Parathyroid adenoma (tissue), 2 donors: ENCODE measurements around the gene CCDC178.

Source experiments
- H2AFZ ChIP-seq: fragments of 300-600 bp; sonication (generic); one replicate; pipeline ENCODE4 v1.7.0; 2017; ENCODE audit warnings: antibody characterized with exemption, mild to moderate bottlenecking
- H3K27ac ChIP-seq: fragments of 300-600 bp; sonication (generic); one replicate; pipeline ENCODE4 v1.7.0; 2017
- H3K27me3 ChIP-seq: fragments of 300-600 bp; sonication (generic); one replicate; pipeline ENCODE4 v1.7.0; 2017; ENCODE audit warnings: low read length; ENCODE audit not compliant: control insufficient read depth, insufficient read depth
- H3K36me3 ChIP-seq: fragments of 300-600 bp; sonication (generic); one replicate; pipeline ENCODE4 v1.7.0; 2017; ENCODE audit warnings: low read length; ENCODE audit not compliant: control insufficient read depth, insufficient read depth
- H3K4me1 ChIP-seq: fragments of 300-600 bp; sonication (generic); one replicate; pipeline ENCODE4 v1.7.0; 2017; ENCODE audit warnings: control low read depth
- H3K4me2 ChIP-seq: fragments of 300-600 bp; sonication (generic); one replicate; pipeline ENCODE4 v1.7.0; 2017; ENCODE audit warnings: low read length
- H3K4me3 ChIP-seq: fragments of 300-600 bp; sonication (generic); one replicate; pipeline ENCODE4 v1.7.0; 2017; ENCODE audit warnings: low read depth, low read length
- H3K79me2 ChIP-seq: fragments of 300-600 bp; sonication (generic); one replicate; pipeline ENCODE4 v1.7.0; 2017; ENCODE audit warnings: control low read depth
- H3K9ac ChIP-seq: fragments of 300-600 bp; sonication (generic); one replicate; pipeline ENCODE4 v1.7.0; 2017; ENCODE audit warnings: mild to moderate bottlenecking
- H3K9me3 ChIP-seq: fragments of 300-600 bp; sonication (generic); one replicate; pipeline ENCODE4 v1.7.0; 2017; ENCODE audit warnings: low read length; ENCODE audit not compliant: control insufficient read depth
- CTCF ChIP-seq: fragments of 300-600 bp; sonication (generic); IDR thresholded peaks from one replicate; pipeline ENCODE4 v1.7.0; 2017; ENCODE audit warnings: antibody characterized with exemption, mild to moderate bottlenecking
- donor health status: primary hyperparathyroidism.

CCDC178 gene

GRCh38 chr18:33469699-33470098 is 29.2 kb upstream of the CCDC178 start:
- no peak overlapping the region for H3K9ac ChIP-seq
- H2AFZ ChIP-seq: no peak overlapping the region
- H3K79me2 ChIP-seq: no peaks in the 10 kb centered on the region
- no peaks in the 10 kb centered on the region for H3K9me3 ChIP-seq
- no peaks in the 10 kb centered on the region for H3K27me3 ChIP-seq
- H3K4me1 ChIP-seq: no peaks in the 10 kb centered on the region
- H3K4me3 ChIP-seq: no peak overlapping the region
- H3K27ac ChIP-seq: no peak overlapping the region
- H3K36me3 ChIP-seq: no peaks in the 10 kb centered on the region
- no peak for TF ChIP-seq CTCF
- H3K4me2 ChIP-seq: no peak overlapping the region

- H3K4me2 ChIP-seq: no peak overlapping the region
- no peaks in the 10 kb centered on the region for H3K79me2 ChIP-seq
- H3K27me3 ChIP-seq: no peaks in the 10 kb centered on the region
- no peak overlapping the region for H3K4me3 ChIP-seq
- H3K4me1 ChIP-seq: no peaks in the 10 kb centered on the region
- H3K9me3 ChIP-seq: no peaks in the 10 kb centered on the region
- H3K36me3 ChIP-seq: no peaks in the 10 kb centered on the region
- H3K9ac ChIP-seq: no peak overlapping the region
- H2AFZ ChIP-seq: no peak overlapping the region
- TF ChIP-seq CTCF: no peak
- no peak overlapping the region for H3K27ac ChIP-seq
These were observed 27.0 kb upstream of the CCDC178 start for GRCh38 chr18:33467531-33467930.

GRCh38 chr18:33466822-33467221 is 26.3 kb upstream of the CCDC178 start:
- Histone ChIP-seq H3K36me3 (no peaks in the 10 kb centered on the region), H3K27ac (no peak overlapping the region), H3K9ac (no peak overlapping the region), H2AFZ (no peak overlapping the region), H3K4me1 (no peaks in the 10 kb centered on the region), H3K4me3 (no peak overlapping the region), H3K4me2 (no peak overlapping the region), H3K79me2 (no peaks in the 10 kb centered on the region), H3K27me3 (no peaks in the 10 kb centered on the region), H3K9me3 (no peaks in the 10 kb centered on the region)
- no peak for TF ChIP-seq CTCF

GRCh38 chr18:33460681-33461080 is 20.2 kb upstream of the CCDC178 start:
- H2AFZ ChIP-seq: no peak overlapping the region
- H3K79me2 ChIP-seq: no peaks in the 10 kb centered on the region
- no peak for TF ChIP-seq CTCF
- H3K4me2 ChIP-seq: no peak overlapping the region
- no peak overlapping the region for H3K27ac ChIP-seq
- H3K36me3 ChIP-seq: no peaks in the 10 kb centered on the region
- H3K4me3 ChIP-seq: no peak overlapping the region
- no peaks in the 10 kb centered on the region for H3K4me1 ChIP-seq
- H3K27me3 ChIP-seq: no peaks in the 10 kb centered on the region
- H3K9ac ChIP-seq: no peak overlapping the region
- no peaks in the 10 kb centered on the region for H3K9me3 ChIP-seq

GRCh38 chr18:33459612-33460011 is 19.1 kb upstream of the CCDC178 start:
- H3K4me1 ChIP-seq: no peaks in the 10 kb centered on the region
- H3K27ac ChIP-seq: no peak overlapping the region
- H3K9ac ChIP-seq: no peak overlapping the region
- no peaks in the 10 kb centered on the region for H3K36me3 ChIP-seq
- no peaks in the 10 kb centered on the region for H3K9me3 ChIP-seq
- no peak overlapping the region for H2AFZ ChIP-seq
- H3K27me3 ChIP-seq: no peaks in the 10 kb centered on the region
- no peaks in the 10 kb centered on the region for H3K79me2 ChIP-seq
- no peak overlapping the region for H3K4me3 ChIP-seq
- TF ChIP-seq CTCF: no peak
- no peak overlapping the region for H3K4me2 ChIP-seq
